ENCODE results near the gene PRR29.

DNA sequence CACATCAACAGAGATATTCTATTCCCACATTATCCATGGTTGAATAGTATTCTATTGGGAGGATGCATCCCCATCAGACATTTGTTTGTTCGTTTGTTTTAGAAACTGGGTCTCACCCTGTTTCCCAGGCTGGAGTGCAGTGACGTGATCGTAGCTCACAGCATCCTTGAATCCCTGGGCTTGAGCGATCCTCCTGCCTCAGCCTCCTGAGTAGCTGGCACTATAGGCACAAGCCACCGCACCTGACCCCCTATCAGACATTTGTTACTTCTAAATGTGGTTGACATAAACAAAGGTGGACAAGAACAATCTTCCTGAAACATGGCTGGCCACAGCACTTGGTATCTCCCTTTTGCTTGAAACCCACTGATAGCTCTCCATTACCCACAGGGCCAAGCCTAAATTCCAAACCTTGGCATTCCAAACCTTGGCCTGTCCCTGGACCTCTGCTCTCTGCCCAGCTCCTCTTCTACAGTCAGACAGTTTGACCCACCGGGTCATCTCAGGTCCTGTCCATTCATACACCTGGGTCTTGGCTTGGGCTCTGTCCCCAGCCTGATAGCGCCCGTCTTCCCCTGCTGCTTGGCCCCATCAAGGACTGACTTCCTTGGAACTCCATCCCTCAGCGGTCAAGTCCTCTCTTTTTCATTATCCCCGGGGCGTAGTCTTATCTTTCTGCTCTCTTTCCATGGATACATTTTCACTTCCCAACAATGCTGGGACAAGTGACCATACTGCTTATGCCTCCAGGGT lies 1.5 kb upstream of the PRR29 start:
- TF ChIP-seq POLR2AphosphoS5 (IDR thresholded peaks at IDR 0.05) = no peak
- TF ChIP-seq, protein P1, sequence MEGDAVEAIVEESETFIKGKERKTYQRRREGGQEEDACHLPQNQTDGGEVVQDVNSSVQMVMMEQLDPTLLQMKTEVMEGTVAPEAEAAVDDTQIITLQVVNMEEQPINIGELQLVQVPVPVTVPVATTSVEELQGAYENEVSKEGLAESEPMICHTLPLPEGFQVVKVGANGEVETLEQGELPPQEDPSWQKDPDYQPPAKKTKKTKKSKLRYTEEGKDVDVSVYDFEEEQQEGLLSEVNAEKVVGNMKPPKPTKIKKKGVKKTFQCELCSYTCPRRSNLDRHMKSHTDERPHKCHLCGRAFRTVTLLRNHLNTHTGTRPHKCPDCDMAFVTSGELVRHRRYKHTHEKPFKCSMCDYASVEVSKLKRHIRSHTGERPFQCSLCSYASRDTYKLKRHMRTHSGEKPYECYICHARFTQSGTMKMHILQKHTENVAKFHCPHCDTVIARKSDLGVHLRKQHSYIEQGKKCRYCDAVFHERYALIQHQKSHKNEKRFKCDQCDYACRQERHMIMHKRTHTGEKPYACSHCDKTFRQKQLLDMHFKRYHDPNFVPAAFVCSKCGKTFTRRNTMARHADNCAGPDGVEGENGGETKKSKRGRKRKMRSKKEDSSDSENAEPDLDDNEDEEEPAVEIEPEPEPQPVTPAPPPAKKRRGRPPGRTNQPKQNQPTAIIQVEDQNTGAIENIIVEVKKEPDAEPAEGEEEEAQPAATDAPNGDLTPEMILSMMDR (IDR thresholded peaks at IDR 0.05) = no peak

All from stomach (tissue), 4 donors.